Mucosa of rectum (tissue), 2 donors: ENCODE data around the gene SFRP2.

Experiments used
- H3K27ac ChIP-seq, 2 donors: one replicate each; pipeline ENCODE4 v1.7.0; 2013; ENCODE audit warnings: inconsistent platforms in 2 of 2, low read depth in 2 of 2, low read length in 2 of 2
- H3K27me3 ChIP-seq, 2 donors: one replicate each; pipeline ENCODE4 v1.7.0; 2013; ENCODE audit warnings: low read length in 2 of 2; ENCODE audit not compliant: control insufficient read depth in 2 of 2, insufficient read depth in 2 of 2
- H3K36me3 ChIP-seq, 2 donors: one replicate each; pipeline ENCODE4 v1.7.0; 2013; ENCODE audit warnings: low read length in 2 of 2; ENCODE audit not compliant: control insufficient read depth in 2 of 2, insufficient read depth in 2 of 2
- H3K4me1 ChIP-seq, 2 donors: one replicate each; pipeline ENCODE4 v1.7.0; 2013; ENCODE audit warnings: low read length in 2 of 2, mild to moderate bottlenecking in 1 of 2; ENCODE audit not compliant: control insufficient read depth in 2 of 2, insufficient read depth in 2 of 2
- H3K4me3 ChIP-seq, 2 donors: one replicate each; pipeline ENCODE4 v1.7.0; 2013; ENCODE audit warnings: low read length in 2 of 2
- H3K9ac ChIP-seq, 2 donors: one replicate each; pipeline ENCODE4 v1.7.0; 2013; ENCODE audit warnings: low read length in 2 of 2, low read depth in 1 of 2, mild to moderate bottlenecking in 1 of 2
- H3K9me3 ChIP-seq, 2 donors: one replicate each; pipeline ENCODE4 v1.7.0; 2013; ENCODE audit warnings: low read length in 2 of 2; ENCODE audit not compliant: control insufficient read depth in 2 of 2
- donor health status: healthy.
- donor health status: Normal muscosa, but diverticular disease.

The SFRP2 gene

DNA sequence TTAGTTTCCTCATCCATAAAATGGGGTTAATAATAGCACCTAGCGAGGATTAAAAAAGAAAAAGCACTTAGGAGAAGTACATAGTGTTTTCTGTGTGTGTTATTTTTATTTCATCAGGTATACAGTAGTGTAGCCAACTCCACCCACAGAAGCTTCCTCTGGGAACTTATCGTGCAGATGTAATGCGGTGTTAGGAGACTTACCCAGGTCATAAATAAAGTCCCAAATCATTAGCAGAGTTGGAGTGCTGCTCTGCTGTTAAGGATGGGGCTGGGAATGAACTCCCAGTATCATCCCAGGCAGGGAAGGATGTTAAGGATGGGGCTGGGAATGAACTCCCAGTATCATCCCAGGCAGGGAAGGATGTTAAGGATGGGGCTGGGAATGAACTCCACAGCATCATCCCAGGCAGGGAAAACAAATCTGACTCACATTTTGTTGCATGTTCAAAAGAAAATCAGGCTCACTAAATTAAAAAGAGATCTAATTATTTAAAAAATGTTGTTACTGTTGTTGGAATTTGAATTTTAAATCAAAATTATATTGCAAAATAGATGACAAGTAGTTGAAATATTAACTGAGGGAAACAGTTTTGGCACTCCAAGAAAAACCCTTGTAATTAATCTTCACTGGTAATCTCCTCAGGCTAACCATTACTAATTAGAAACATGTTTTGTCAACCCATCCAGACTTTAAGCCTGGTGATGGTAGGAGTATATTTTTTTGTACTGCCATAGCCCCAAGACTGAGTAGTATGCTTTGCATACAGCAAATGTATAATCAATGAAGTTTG is 10.2 kb upstream of the SFRP2 start:
- peaks cover 0 to 2% of the 10 kb centered on the region in 2 donors for H3K4me1 ChIP-seq
- H3K9ac ChIP-seq: no peak overlapping the region
- H3K27ac ChIP-seq: no peak overlapping the region
- H3K9me3 ChIP-seq: no peaks in the 10 kb centered on the region
- no peaks in the 10 kb centered on the region for H3K36me3 ChIP-seq
- H3K27me3 ChIP-seq: peaks cover 0 to 3% of the 10 kb centered on the region in 2 donors
- no peak overlapping the region for H3K4me3 ChIP-seq

DNA sequence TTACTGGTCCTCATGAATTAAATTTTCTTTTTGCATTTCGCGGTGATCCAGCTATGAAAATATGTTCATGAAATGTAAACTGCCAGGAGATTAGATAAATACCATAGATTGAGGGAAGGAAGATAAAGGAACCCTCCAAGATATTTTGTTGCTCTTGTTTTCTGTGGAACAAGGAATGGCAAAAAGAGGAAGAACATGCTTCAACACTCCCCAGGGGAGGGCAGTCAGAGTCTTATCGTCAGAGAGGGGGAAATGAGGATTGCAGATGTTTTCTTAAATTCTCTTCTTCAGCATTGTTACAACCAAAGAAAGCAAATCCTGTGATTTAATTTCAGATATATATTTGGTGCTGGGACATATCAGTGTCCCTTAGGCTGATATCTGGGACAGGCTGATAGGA is 9.5 kb upstream of the SFRP2 start:
- H3K27ac ChIP-seq: no peak overlapping the region
- no peak overlapping the region for H3K9ac ChIP-seq
- peaks cover 0 to 7% of the 10 kb centered on the region in 2 donors for H3K27me3 ChIP-seq
- H3K4me3 ChIP-seq: no peak overlapping the region
- no peaks in the 10 kb centered on the region for H3K9me3 ChIP-seq
- peaks cover 0 to 7% of the 10 kb centered on the region in 2 donors for H3K4me1 ChIP-seq
- no peaks in the 10 kb centered on the region for H3K36me3 ChIP-seq

GRCh38 chr4:153794006-153794405 is 5.1 kb upstream of the SFRP2 start:
- H3K4me3 ChIP-seq: peak overlapping the region in 1 of 2 donors; percentile 4
- H3K9ac ChIP-seq: no peak overlapping the region
- H3K36me3 ChIP-seq: no peaks in the 10 kb centered on the region
- H3K9me3 ChIP-seq: no peaks in the 10 kb centered on the region
- peaks cover 0 to 22% of the 10 kb centered on the region in 2 donors for H3K4me1 ChIP-seq
- H3K27ac ChIP-seq: no peak overlapping the region
- peaks cover 38 to 49% of the 10 kb centered on the region in 2 donors for H3K27me3 ChIP-seq

DNA sequence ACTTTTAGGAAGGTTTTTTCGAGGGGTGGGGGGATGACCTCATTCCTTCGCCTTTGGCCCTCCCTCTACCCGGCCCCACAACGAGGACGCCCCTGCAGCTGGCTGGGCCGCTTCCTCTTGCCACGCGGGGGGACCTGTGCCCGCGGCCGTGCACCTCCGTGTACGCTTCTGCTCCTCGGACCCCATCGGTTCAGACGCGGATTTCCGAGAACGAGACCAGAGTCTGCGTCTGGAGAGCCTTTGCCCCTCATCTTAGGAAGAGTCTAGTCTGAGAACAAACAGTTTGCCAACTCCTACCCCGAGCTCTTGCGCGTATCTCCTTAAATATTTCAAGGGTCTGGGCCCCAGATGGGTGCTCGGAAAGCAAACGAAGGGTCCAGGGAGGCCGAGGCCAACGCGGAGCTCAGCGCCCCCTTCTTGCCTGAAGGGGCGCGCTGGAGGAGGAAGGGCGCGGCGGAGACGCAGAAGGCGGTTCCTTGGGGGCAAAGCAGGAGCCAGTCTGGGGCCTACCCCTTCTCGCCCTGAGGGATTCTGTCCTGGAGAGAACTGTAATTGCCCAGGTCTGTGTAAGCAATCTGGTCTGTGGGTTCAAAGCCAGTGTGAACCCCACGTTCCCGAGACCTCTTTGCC is 3.9 kb upstream of the SFRP2 start:
- Histone ChIP-seq H3K4me3 (peak overlapping the region in 1 of 2 donors; percentile 37), H3K27me3 (peaks cover 46 to 61% of the 10 kb centered on the region in 2 donors), H3K4me1 (peaks cover 0 to 22% of the 10 kb centered on the region in 2 donors), H3K9me3 (no peaks in the 10 kb centered on the region), H3K27ac (no peak overlapping the region), H3K9ac (no peak overlapping the region), H3K36me3 (no peaks in the 10 kb centered on the region)

DNA sequence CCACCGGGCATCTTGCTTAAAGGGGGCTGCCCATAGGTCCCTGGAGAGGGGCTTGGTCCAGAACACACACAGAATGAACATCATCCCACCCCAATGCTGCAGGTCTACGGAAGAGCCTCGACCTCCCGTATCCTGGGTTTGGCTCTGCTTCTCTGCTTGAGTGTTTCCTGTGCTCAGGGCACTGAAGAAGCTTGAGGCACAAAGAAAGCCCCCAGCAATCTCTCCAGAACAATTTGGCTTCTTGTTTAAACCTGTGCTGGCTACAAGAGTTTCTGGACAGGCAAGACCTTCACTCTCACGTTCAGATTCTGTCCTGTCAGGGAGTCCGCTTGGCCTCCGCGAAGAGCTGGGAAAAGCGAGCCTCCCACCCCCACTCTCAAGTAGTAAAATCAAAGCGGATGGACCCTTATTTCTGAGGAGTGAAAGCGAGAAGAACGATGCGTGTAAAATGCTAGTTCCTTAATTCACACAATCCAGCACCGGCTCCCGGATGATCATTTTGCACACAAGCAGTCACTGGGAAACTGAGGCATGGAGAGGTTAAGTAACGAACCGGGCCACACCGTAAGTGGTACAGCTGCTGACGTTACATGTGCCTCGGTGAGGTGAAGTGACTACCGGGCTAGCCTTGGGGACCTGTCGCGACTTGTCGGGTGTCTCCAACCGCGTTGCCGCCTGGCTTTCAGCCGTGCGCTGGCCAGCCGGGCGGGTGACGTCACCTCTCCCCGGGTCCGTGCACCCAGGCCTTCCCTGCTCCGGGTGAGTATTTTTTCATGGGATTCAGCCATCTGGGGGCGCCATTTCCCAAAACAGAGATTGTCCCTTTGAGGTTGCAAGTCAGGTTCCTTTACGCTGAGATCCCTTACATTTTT is 3.1 kb upstream of the SFRP2 start:
- H3K4me1 ChIP-seq: peaks cover 0 to 22% of the 10 kb centered on the region in 2 donors
- H3K4me3 ChIP-seq: peak overlapping the region; percentile 37 to 46
- peaks cover 52 to 66% of the 10 kb centered on the region in 2 donors for H3K27me3 ChIP-seq
- no peaks in the 10 kb centered on the region for H3K9me3 ChIP-seq
- no peaks in the 10 kb centered on the region for H3K36me3 ChIP-seq
- no peak overlapping the region for H3K27ac ChIP-seq
- no peak overlapping the region for H3K9ac ChIP-seq

- Histone ChIP-seq H3K36me3 (no peaks in the 10 kb centered on the region), H3K27me3 (peaks cover 54 to 63% of the 10 kb centered on the region in 2 donors), H3K4me3 (peak overlapping the region in 1 of 2 donors; percentile 6), H3K4me1 (peaks cover 0 to 22% of the 10 kb centered on the region in 2 donors), H3K27ac (no peak overlapping the region), H3K9me3 (no peaks in the 10 kb centered on the region), H3K9ac (no peak overlapping the region)
These were observed 2.2 kb upstream of the SFRP2 start for GRCh38 chr4:153790962-153791551.

- H3K9ac ChIP-seq: no peak overlapping the region
- H3K27ac ChIP-seq: no peak overlapping the region
- H3K27me3 ChIP-seq: peaks cover 54 to 63% of the 10 kb centered on the region in 2 donors
- no peaks in the 10 kb centered on the region for H3K9me3 ChIP-seq
- H3K4me1 ChIP-seq: peaks cover 0 to 22% of the 10 kb centered on the region in 2 donors
- no peaks in the 10 kb centered on the region for H3K36me3 ChIP-seq
- no peak overlapping the region for H3K4me3 ChIP-seq
These were observed 1.6 kb upstream of the SFRP2 start for GRCh38 chr4:153790500-153790865.

DNA sequence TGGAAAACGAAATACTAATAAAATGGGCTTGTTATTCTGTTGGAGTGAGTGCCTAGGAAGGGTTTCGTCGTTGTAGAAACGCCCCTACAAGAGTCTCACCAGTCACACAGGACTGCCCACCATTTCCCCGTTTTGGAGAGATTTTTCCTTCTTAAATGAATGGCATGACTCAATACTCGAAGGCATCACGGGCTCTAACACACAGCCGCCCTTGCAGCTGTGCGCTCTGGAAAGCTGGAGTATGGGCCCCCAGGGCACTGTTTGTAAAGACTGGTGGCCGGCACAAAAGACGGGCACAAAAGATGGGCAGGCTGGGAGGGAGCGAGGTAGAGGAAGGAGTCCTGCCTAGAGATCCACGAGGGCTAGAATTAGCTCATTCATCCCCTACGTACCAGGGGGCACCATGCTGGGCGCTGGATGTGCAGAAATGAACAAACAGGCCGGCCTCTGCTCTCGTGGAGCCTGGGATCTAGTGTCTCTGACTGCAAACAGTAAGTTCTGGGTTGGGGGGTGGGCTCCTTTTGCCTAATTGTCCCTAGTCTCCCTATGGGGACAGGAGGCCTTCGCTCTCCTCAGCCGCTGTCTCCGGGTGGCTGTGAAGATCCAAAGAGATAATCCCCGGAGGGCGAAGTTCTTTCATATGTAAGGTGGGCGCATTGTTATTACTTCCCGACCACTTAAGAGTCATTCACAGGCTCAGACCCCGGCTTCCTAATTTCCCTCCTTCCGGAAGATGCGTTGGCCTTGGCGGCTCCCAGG is 1.0 kb upstream of the SFRP2 start:
- Histone ChIP-seq H3K9ac (no peak overlapping the region), H3K4me3 (no peak overlapping the region), H3K9me3 (no peaks in the 10 kb centered on the region), H3K27ac (no peak overlapping the region), H3K4me1 (peaks cover 0 to 22% of the 10 kb centered on the region in 2 donors), H3K36me3 (no peaks in the 10 kb centered on the region), H3K27me3 (peaks cover 54 to 64% of the 10 kb centered on the region in 2 donors)

DNA sequence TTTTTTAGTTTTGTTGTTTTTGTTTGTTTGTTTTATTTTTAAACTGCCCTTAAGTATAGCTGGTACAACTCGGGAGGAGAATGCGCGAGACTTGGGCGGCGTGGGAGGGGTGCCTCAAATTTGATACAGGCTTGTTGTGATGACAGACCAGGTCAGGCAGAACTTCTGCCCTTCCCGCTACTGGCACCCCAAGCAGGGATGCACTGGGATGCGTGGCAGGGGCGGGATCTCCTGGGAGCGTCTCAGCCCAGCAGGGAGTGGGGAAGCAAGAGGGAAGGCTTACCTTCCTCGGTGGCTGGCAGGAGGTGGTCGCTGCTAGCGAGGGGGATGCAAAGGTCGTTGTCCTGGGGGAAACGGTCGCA is 851 bp downstream of the SFRP2 start:
- Histone ChIP-seq H3K36me3 (no peaks in the 10 kb centered on the region), H3K9me3 (no peaks in the 10 kb centered on the region), H3K4me1 (peaks cover 0 to 14% of the 10 kb centered on the region in 2 donors), H3K27ac (no peak overlapping the region), H3K4me3 (peak overlapping the region in 1 of 2 donors; percentile 29), H3K27me3 (peaks cover 54 to 67% of the 10 kb centered on the region in 2 donors), H3K9ac (no peak overlapping the region)
